Immature natural killer cell (primary cell): ENCODE results near the gene DTX3. TPM values are rescaled to one million over a fixed set of nuclear protein-coding genes. Genes with fewer than 3 reads are reported as not detected.
"Not testable (repeated sequence)": the region's sequence is repeated elsewhere in the genome, so short reads cannot be mapped to it uniquely, and the experiment has no call there.

Experiments
- DNase-seq, 3 donors: peaks; one replicate each; pipeline ENCODE4 v3.0.0; 2022; ENCODE audit warnings: mixed read lengths in 1 of 3
- H3K27ac Mint-ChIP-seq, 6 donors: one replicate each; pipeline ENCODE4 v1.8.0; 2020; ENCODE audit warnings: mixed read lengths in 6 of 6, mild to moderate bottlenecking in 5 of 6, inconsistent platforms in 4 of 6, moderate library complexity in 3 of 6
- H3K27me3 Mint-ChIP-seq, 3 donors: one replicate each; pipeline ENCODE4 v1.8.0; 2020 to 2021; ENCODE audit warnings: low read depth in 3 of 3, mild to moderate bottlenecking in 3 of 3, mixed read lengths in 3 of 3, moderate library complexity in 3 of 3, inconsistent platforms in 1 of 3
- H3K36me3 Mint-ChIP-seq, 3 donors: one replicate each; pipeline ENCODE4 v1.8.0; 2020; ENCODE audit warnings: mixed read lengths in 3 of 3, inconsistent platforms in 2 of 3, mild to moderate bottlenecking in 2 of 3
- H3K4me1 Mint-ChIP-seq, 2 donors: one replicate each; pipeline ENCODE4 v1.8.0; 2020; ENCODE audit warnings: inconsistent platforms in 2 of 2, mild to moderate bottlenecking in 2 of 2, mixed read lengths in 2 of 2, moderate library complexity in 1 of 2
- H3K4me3 Mint-ChIP-seq, 5 donors: one replicate each; pipeline ENCODE4 v1.8.0; 2020; ENCODE audit warnings: mild to moderate bottlenecking in 5 of 5, mixed read lengths in 5 of 5, inconsistent platforms in 3 of 5, moderate library complexity in 3 of 5
- H3K9me3 Mint-ChIP-seq, 6 donors: one replicate each; pipeline ENCODE4 v1.8.0; 2020; ENCODE audit warnings: mild to moderate bottlenecking in 6 of 6, mixed read lengths in 6 of 6, inconsistent platforms in 4 of 6, moderate library complexity in 3 of 6
- polyA plus RNA-seq, 3 donors: library from polyadenylated mRNA; unstranded; fragments of 300-500 nt; fragmentation: Illumina TruSeq; gene quantifications; one replicate each; pipeline ENCODE4 v1.2.3, GENCODE V29; 2021

Gene DTX3, protein sequence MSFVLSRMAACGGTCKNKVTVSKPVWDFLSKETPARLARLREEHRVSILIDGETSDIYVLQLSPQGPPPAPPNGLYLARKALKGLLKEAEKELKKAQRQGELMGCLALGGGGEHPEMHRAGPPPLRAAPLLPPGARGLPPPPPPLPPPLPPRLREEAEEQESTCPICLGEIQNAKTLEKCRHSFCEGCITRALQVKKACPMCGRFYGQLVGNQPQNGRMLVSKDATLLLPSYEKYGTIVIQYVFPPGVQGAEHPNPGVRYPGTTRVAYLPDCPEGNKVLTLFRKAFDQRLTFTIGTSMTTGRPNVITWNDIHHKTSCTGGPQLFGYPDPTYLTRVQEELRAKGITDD
- polyA plus RNA-seq: 10 to 100 TPM in 1 of 3 donors, 1 to 10 TPM in 2; 8.1 to 20.2 (median 9.5) TPM

DNA sequence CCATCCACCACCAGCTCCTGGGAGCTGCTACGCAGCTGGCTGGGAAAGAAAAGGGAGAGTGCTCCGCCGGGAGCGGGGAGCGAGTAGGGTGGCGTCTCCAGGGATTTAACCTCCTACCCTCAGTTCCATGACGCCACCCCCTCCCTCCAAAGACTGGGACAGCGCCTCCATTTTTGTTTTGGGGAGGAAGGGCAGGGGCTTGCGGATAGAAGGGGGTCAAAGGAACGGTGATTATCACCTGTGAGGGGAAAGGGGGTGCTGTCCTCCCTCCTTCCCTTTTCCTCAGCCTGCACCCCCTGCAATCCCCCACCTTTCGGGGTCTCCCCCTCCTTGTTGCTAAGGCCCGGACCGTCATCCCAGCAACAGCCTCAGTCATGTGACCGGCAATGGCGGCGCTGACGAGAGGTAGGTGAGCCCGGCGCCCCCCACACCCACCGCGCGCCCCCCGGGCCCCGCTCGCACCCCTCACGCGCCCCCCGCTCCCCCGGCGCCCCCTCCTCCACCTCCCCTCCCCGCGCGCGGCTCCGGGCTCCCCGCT is at the start of gene DTX3:
Gene DTX3 (plus strand): TSS at position 371 of the 538 bp plus-strand sequence. CDS start 1,694 bp downstream, outside the sequence.
- DNase-seq: peak in 2 of 3 donors; percentile 42 to 46
- no peaks in the 10 kb centered on the region for H3K9me3 Mint-ChIP-seq
- peak within 1 kb of the TSS; percentile 83 to 95 (median 89) for H3K4me3 Mint-ChIP-seq
- H3K36me3 Mint-ChIP-seq: peaks cover 15 to 37% (median 35%) of the 10 kb centered on the region in 3 donors
- peaks cover 0 to 4% (median 0%) of the 10 kb centered on the region in 3 donors for H3K27me3 Mint-ChIP-seq
- H3K4me1 Mint-ChIP-seq: peaks cover 43 to 53% of the 10 kb centered on the region in 2 donors
- H3K27ac Mint-ChIP-seq: peak within 1 kb of the TSS; percentile 86 to 98 (median 95)

- Mint-ChIP-seq H3K9me3 (peaks cover 0 to 2% (median 0%) of the 10 kb centered on the region in 6 donors), H3K36me3 (no peaks in the 10 kb centered on the region), H3K4me1 (peaks cover 2 to 5% of the 10 kb centered on the region in 2 donors), H3K4me3 (no peak overlapping the region), H3K27me3 (peaks cover 2 to 13% (median 6%) of the 10 kb centered on the region in 3 donors), H3K27ac (no peak overlapping the region)
- no peak for DNase-seq
These were observed 49.7 kb upstream of the DTX3 start for GRCh38 chr12:57554897-57555296.

- no peaks in the 10 kb centered on the region for H3K9me3 Mint-ChIP-seq
- H3K27ac Mint-ChIP-seq: no peak overlapping the region
- H3K4me1 Mint-ChIP-seq: no peaks in the 10 kb centered on the region
- H3K4me3 Mint-ChIP-seq: no peak overlapping the region
- no peak for DNase-seq
- H3K27me3 Mint-ChIP-seq: peaks cover 2 to 18% (median 6%) of the 10 kb centered on the region in 3 donors
- no peaks in the 10 kb centered on the region for H3K36me3 Mint-ChIP-seq
These were observed 45.8 kb upstream of the DTX3 start for GRCh38 chr12:57558864-57559263.

DNA sequence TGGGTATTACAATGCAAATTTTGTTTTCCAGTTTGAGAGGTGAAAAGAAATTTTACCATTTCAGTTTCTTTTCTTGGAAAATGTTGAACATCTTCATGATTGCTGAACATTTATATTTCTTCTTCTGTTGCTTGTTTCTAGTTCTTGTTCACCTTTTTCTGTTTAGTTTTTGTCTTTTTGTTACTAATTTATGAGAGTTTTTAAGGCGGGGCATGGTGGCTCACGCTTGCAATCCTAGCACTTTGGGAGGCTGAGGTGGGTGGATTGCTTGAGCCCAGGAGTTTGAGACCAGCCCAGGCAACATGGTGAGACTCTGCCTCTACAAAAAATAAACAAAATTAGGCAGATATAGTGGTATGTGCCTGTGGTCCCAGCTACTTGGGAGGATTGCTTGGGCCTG is 44.1 kb upstream of the DTX3 start:
- Mint-ChIP-seq H3K27me3 (peaks cover 3 to 20% (median 6%) of the 10 kb centered on the region in 3 donors), H3K4me3 (no peak overlapping the region), H3K27ac (no peak overlapping the region), H3K36me3 (no peaks in the 10 kb centered on the region), H3K4me1 (no peaks in the 10 kb centered on the region), H3K9me3 (no peaks in the 10 kb centered on the region)
- DNase-seq: no peak

DNA sequence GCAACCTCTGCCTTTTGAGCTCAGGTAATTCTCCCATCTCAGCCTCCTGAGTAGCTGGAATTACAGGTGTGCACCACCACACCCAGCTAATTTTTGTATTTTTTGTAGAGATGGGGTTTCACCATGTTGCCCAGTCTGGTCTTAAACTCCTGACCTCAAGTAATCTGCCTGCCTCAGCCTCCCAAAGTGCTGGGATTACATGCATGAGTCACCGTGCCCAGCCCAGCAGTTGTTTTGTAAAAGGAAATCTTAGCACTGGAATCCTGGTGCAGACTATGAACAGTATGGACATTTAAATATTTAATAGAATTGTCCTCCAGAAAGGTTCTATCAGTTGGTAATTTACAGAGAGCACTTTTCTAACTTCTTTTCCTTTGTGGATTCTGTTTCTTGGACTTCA is 43.5 kb upstream of the DTX3 start:
- not testable (repeated sequence) for H3K4me1 Mint-ChIP-seq

DNA sequence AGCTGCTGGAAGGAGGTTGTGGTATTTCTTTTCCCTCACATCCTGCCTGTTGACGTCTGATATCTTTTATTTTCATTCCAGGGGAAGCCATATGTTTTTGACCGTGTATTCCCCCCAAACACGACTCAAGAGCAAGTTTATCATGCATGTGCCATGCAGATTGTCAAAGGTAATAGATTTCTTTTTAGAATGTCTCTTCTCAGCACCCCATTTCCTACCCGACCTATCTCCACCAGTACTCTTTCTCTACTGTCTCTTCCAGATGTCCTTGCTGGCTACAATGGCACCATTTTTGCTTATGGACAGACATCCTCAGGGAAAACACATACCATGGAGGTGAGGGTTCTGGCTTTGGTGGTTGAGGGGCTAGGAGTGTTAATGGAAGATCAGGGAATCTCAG is 41.3 kb upstream of the DTX3 start:
- Mint-ChIP-seq H3K4me3 (no peak overlapping the region), H3K9me3 (no peaks in the 10 kb centered on the region), H3K36me3 (no peaks in the 10 kb centered on the region), H3K27me3 (peaks cover 3 to 19% (median 6%) of the 10 kb centered on the region in 3 donors), H3K4me1 (no peaks in the 10 kb centered on the region), H3K27ac (no peak overlapping the region)
- no peak for DNase-seq

More for the DNA sequence above, 43.5 kb upstream of the DTX3 start:
- H3K27ac Mint-ChIP-seq, DNase-seq, H3K36me3 Mint-ChIP-seq, H3K4me3 Mint-ChIP-seq, H3K9me3 Mint-ChIP-seq: not testable (repeated sequence)
- H3K27me3 Mint-ChIP-seq: peaks cover 3 to 20% (median 6%) of the 10 kb centered on the region in 3 donors

DNA sequence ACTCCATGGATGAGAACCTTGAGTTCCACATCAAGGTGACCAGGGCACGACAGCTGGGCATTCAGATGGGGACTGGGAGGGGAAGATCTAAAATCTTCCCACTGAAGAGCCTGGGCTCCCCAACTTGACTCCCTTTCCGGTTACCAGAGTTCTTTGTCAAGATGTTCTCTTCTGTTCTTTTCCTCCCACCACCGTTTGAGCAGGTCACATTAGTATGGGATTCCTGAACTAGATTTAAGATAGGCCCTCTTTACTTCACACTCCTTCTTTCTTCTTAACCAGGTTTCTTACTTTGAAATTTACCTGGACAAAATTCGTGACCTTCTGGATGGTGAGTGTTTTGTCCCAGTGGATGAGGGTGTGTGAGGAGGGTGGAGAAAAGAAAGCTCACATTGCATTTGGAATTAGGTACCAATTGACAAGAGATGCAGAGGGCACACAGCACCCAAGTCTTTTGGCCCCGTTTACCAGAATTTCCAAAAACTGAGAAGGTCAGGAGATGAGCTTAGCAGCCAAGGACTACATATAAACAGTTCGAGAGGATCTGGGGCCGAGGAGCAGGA is 40.4 kb upstream of the DTX3 start:
- Mint-ChIP-seq H3K9me3 (no peaks in the 10 kb centered on the region), H3K27ac (no peak overlapping the region), H3K36me3 (no peaks in the 10 kb centered on the region), H3K4me3 (no peak overlapping the region), H3K4me1 (no peaks in the 10 kb centered on the region), H3K27me3 (peaks cover 3 to 19% (median 6%) of the 10 kb centered on the region in 3 donors)
- no peak for DNase-seq

DNA sequence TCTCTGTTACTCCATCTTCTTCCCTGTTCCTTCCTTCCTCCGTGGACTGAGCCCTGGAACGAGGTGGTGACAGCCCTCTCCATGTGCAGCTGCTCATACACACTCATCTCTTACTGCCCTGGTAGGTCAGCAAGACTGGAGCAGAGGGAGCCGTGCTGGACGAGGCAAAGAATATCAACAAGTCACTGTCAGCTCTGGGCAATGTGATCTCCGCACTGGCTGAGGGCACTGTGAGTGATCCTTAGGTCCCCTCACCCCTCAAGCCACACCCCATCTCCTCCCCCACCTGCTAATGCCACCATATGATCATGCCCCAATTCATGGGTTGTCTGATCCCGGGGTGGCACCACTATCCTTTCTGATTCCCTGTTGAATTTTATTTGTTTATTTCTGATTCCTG is 35.8 kb upstream of the DTX3 start:
- H3K27me3 Mint-ChIP-seq: peaks cover 0 to 9% (median 4%) of the 10 kb centered on the region in 3 donors
- H3K36me3 Mint-ChIP-seq: no peaks in the 10 kb centered on the region
- no peaks in the 10 kb centered on the region for H3K4me1 Mint-ChIP-seq
- DNase-seq: no peak
- H3K27ac Mint-ChIP-seq: no peak overlapping the region
- no peaks in the 10 kb centered on the region for H3K9me3 Mint-ChIP-seq
- no peak overlapping the region for H3K4me3 Mint-ChIP-seq

DNA sequence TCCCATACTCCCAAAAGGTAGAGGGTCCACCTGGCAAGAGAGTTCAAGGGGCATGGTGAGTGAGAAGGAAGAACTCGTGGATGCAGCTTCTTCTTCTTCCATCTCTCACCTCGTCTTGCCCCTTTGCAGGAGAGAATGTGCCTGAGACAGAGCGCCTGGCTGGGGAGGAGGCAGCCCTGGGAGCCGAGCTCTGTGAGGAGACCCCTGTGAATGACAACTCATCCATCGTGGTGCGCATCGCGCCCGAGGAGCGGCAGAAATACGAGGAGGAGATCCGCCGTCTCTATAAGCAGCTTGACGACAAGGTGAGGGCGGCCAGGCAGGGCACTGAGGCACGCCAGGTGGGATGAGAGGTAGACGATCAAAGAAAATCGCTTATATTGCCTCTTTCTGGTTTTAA is 34.8 kb upstream of the DTX3 start:
- Mint-ChIP-seq H3K36me3 (no peaks in the 10 kb centered on the region), H3K9me3 (no peaks in the 10 kb centered on the region), H3K4me1 (no peaks in the 10 kb centered on the region), H3K27me3 (peaks cover 2 to 6% (median 5%) of the 10 kb centered on the region in 3 donors), H3K4me3 (no peak overlapping the region), H3K27ac (no peak overlapping the region)
- no peak for DNase-seq

GRCh38 chr12:57570438-57570837 is 34.2 kb upstream of the DTX3 start:
- H3K4me1 Mint-ChIP-seq, H3K9me3 Mint-ChIP-seq, H3K27ac Mint-ChIP-seq, H3K4me3 Mint-ChIP-seq, H3K36me3 Mint-ChIP-seq, H3K27me3 Mint-ChIP-seq, DNase-seq: not testable (repeated sequence)

DNA sequence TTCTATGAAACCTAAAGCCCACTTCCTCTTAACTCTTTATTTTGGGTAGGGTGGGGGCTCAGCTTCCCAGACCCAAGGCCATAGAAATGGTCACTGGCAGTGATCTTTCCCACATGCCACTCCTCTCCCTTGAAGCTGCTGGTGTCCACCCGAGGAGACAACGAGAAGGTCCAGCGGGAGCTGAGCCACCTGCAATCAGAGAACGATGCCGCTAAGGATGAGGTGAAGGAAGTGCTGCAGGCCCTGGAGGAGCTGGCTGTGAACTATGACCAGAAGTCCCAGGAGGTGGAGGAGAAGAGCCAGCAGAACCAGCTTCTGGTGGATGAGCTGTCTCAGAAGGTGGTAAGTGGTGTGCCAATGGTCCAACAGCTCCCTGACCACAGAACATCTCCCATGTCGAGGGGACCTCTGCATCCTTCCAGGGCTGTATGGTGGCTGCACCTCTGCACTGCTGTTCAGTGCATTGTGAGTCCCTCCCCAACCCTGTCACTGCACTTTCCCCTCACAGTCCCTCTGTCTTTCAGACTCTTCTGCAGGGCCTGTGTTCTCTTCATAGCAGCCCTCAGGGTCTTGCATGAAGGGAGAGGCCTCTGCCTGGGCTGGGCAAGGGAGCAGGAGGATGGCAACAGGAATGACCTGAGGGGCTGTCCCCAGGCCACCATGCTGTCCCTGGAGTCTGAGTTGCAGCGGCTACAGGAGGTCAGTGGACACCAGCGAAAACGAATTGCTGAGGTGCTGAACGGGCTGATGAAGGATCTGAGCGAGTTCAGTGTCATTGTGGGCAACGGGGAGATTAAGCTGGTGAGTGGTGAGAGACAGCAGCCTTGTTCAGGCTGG is 32.5 kb upstream of the DTX3 start:
- Mint-ChIP-seq H3K27me3 (peaks cover 2 to 15% (median 4%) of the 10 kb centered on the region in 3 donors), H3K4me1 (no peaks in the 10 kb centered on the region), H3K9me3 (no peaks in the 10 kb centered on the region), H3K4me3 (no peak overlapping the region), H3K36me3 (no peaks in the 10 kb centered on the region), H3K27ac (no peak overlapping the region)
- no peak for DNase-seq

GRCh38 chr12:57574795-57575194 is 29.8 kb upstream of the DTX3 start:
- DNase-seq: no peak
- Mint-ChIP-seq H3K27ac (no peak overlapping the region), H3K9me3 (no peaks in the 10 kb centered on the region), H3K4me1 (no peaks in the 10 kb centered on the region), H3K4me3 (no peak overlapping the region), H3K36me3 (no peaks in the 10 kb centered on the region), H3K27me3 (peaks cover 2 to 11% (median 4%) of the 10 kb centered on the region in 3 donors)

- H3K4me1 Mint-ChIP-seq: no peaks in the 10 kb centered on the region
These were observed 28.6 kb upstream of the DTX3 start for GRCh38 chr12:57575771-57576612.

More at GRCh38 chr12:57575771-57576612, 28.6 kb upstream of the DTX3 start:
- no peak for DNase-seq
- Mint-ChIP-seq H3K27me3 (peaks cover 2 to 11% (median 2%) of the 10 kb centered on the region in 3 donors), H3K27ac (no peak overlapping the region), H3K9me3 (no peaks in the 10 kb centered on the region), H3K4me3 (no peak overlapping the region), H3K36me3 (no peaks in the 10 kb centered on the region)
